ENCODE results near the gene CSNK2A3. TPM values are rescaled to one million over a fixed set of nuclear protein-coding genes. Genes with fewer than 3 reads are reported as not detected.
"Not testable (repeated sequence)": the region's sequence is repeated elsewhere in the genome, so short reads cannot be mapped to it uniquely, and the experiment has no call there.

Gene CSNK2A3
- polyA plus RNA-seq, 4 donors = 0.83 to 4.1 (median 1.4) TPM

DNA sequence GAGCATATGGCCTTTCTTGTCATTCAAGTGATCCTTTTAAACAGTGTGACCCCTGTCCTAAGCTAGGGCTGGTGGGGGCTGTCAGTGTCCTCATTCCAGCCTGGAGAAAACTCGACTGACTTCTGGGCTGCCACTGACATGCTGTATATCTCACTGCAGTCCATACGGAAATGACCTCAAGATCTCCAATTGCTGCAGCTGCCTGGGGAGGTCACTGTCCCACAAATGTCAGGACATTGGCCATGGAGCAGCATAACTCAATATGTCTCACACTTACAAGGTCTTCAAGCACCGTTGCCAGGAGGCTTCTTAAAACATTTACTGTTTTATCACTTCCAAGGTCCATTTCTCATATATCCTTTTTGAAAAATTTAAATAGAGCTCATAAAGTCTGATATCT, 27.8 kb upstream of the CSNK2A3 start:
- DNase-seq (ENCODE audit: low read depth in 4 of 4, low spot score in 3 of 4) = no peak

DNA sequence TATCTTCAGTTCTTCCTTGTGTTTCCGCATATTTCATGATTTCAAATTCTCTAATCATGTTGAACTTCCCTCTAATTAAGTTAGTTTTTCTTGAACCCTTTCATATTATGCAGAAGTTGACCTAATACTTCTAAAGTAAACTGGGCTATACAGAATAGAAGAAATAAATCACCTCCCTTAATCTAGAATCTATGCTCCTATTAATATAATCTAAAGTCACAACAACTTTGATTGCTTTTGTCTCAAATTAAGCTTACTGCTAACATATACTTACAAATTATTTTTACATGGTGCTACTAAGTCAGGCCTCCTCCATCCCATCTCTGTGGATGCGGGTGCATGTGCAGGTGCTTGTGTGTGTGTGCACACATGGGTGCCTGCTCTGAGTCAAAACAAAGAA, 27.3 kb upstream of the CSNK2A3 start:
- no peak for DNase-seq (ENCODE audit: low read depth in 4 of 4, low spot score in 3 of 4)

DNA sequence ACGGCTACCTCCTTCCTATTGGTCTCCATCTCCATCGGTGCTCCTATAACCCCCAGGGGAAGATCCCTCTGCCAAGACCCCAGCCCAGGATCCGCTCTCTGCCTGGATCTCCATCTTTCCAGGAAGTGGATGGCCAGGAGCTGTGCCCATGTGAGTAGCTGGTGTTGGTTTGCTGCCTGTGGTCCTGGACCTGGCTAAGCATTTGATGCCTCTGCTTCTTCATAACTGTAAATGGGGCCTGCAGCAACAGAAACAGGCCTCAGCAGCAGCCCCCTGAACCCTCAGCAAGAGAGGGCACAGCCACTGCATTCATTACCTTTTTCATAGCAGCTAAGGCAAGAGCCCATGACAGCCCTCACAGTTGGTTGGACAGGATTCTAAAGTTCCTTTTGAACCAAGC, 26.6 kb upstream of the CSNK2A3 start:
- DNase-seq (ENCODE audit: low read depth in 4 of 4, low spot score in 3 of 4) = no peak

GRCh38 chr11:11378184-11378940, 25.3 kb upstream of the CSNK2A3 start:
- no peak for DNase-seq (ENCODE audit: low read depth in 4 of 4, low spot score in 3 of 4)

DNA sequence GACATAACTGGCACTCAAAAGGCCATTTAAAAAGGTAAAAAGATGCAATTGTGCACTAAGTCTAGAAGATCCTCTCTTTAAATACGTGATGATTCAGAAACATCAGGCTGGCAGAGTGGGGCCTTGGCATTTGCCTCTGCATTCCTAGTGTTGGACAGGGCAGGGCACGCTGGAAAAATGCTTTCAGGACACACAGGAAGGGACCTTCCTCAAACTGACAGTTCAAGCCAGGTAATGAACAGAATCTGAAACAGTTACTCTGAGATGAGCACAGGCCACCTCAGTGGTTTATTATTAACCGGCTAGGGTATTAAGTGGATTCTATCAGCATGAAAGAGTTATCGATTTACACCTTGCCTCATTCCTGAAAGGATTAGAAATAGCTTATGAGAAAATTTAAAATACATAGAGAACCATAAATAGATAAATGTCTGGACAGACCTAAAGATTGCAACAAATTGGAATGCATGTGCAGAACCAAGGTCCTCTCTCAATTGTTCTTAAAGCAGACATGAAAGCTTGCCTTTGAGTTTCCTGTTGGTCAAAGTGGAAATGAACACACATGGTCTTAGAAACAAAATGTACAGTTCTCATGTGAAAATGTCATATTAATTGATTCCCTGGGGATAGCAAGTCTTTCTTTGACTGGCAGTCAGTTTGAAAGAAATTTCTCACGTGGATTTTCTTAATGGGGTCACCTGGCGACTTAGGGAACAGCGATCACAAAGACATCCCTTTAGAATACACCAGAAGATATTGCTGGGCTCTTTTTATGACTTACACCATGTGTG, 21.5 kb upstream of the CSNK2A3 start:
- no peak for DNase-seq (ENCODE audit: low read depth in 4 of 4, low spot score in 3 of 4)

DNA sequence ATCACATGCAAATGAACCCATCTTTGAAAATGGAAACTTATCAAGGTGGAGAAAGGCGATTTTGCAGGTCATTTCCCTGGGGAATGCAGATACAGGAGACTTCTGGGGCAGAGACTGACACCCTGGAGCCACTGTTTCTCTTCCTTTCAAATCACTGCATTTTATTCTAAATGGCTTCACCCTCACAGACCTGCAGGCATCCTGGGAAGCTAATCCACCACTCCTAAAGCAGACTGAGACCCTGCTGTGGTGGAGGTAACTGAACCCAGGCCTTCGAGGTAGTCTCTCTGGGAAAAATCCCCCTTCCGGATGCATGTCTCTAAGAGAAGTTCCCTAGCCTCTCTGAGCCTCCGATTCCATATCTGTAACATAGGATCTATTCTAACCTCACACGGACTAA, 20.9 kb upstream of the CSNK2A3 start:
- DNase-seq (ENCODE audit: low read depth in 4 of 4, low spot score in 3 of 4) = no peak

- DNase-seq (ENCODE audit: low read depth in 4 of 4, low spot score in 3 of 4) = no peak
Observed at GRCh38 chr11:11372461-11372860, 19.4 kb upstream of the CSNK2A3 start.

- DNase-seq (ENCODE audit: low read depth in 4 of 4, low spot score in 3 of 4) = no peak
Observed at GRCh38 chr11:11370962-11371303, 17.9 kb upstream of the CSNK2A3 start.

DNA sequence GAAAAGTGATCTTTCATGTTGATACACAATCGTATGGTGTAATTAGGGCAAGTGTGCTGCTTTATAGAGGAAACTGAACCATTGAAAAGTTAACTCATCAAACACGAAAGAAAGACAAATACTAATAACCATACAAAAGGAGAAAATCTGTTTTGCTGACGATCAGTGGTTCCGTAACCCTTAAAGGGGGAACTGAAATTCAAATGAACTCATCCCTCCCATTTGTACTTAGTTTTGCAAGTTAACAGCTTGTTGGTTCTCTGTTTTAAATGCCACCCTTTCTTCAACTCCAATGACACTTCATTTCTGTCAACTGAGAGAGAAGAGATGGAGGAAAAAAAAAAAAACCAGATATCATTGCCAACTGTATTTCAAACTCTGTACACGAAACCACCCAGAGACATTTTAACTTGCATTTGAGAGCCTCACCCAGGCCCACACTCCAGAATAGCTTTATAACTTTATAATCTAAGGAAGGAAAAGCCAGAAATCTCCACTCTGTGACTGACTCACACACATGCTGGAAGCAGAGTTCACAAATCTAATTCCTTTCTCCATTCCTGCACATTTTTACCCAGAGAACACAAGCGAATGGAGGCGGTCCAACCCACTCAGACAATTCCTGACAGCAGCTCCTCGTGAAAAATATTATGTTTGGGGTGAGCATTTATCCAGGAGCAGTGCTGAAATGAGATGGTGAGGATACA, 17.4 kb upstream of the CSNK2A3 start:
- DNase-seq (ENCODE audit: low read depth in 4 of 4, low spot score in 3 of 4) = no peak

DNA sequence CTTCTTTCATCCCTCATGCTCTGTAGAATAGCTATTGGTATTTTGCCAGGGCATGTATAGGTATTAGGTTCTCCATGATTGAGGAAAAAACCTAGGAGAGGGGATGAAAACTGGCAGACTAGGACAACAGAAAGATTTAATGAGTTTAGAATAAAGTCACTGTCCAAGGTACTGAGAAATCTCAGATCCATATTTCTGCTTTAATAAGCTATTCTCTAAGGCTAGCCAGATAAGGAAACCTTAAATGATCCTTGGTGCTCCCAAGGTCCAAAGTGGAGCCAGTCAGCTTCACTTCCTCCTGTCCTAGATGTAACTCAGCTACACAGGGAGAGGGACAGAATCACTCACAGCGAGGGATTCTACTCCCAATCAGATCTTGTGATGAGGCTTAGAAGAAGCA, 13.7 kb upstream of the CSNK2A3 start:
- no peak for DNase-seq (ENCODE audit: low read depth in 4 of 4, low spot score in 3 of 4)

DNA sequence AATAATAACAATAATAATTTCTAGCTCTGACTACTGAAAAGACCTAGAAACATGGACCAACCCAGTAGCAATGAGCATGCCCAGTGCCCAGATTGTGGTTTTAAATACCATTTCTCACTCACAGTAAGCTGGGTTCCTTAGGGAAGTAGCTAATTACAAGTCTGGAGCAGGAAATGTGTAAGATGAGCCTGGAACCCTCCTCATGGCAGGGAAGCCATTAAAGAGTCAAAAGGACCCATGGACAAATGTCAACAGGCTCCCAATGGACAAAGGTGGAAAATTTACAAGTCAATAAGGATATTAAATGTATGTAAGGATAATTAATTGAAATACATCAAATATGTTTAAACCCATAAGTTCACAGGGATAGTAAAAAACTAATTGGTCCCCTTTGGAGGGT, 10.6 kb upstream of the CSNK2A3 start:
- no peak for DNase-seq (ENCODE audit: low read depth in 4 of 4, low spot score in 3 of 4)

DNA sequence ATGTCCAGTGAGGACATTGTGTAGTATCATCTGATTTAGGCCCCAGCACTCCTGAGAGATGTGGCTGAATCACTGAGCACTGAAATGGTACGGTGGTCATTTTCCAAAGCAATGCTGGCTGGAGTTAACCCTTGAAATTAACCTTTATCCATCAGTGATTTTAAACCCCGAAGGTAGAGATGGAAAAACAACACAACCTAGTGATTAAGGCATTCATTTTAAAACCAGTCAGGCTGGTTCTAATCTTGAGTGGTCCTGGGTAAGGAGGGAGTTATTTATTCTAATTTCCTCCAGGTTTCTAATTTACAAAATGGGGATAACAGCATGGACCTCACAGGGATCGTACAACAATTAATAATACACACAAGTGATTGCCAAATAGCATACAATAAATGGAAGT, 6.6 kb upstream of the CSNK2A3 start:
- no peak for DNase-seq (ENCODE audit: low read depth in 4 of 4, low spot score in 3 of 4)

DNA sequence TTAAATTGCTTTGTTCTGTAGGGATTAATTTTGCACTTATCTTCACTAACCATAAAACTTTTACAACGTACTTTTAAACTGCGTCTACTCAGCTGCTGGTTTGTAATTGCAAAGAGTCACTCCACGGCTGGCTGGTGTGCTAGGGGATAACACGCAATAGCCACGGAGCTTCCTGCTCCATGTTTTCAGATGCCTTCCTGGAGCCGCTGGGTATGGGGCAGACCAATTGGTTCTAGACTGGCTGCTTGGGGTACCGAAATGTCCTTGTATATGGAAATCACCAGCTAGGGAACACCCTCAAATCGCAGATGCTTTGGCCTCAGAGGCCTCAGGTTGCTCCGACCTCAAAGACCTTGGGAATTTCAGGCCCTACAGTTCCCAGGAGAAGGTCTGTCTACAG, 3.8 kb upstream of the CSNK2A3 start:
- no peak for DNase-seq (ENCODE audit: low read depth in 4 of 4, low spot score in 3 of 4)

DNA sequence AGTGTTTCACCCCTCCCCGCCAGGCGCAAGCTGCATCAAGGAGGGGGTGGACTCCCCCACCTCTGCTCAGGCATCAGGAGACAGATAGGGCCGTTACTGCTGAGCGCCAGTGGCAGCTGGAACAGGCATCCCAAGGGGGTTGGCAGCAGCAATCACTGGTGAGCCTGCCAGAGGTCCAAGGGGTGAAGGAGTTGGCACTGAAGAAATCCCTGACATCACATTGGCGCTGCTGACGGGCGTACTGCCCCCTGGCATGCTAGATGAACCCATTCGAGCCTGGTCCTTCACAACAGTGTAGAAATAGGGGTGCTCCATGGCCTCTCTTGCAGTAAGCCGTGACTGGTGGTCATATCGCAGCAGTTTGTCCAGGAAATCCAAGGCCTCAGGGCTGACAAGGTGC, 1.2 kb downstream of the CSNK2A3 start:
- not testable (repeated sequence) for DNase-seq (ENCODE audit: low read depth in 4 of 4, low spot score in 3 of 4)

GRCh38 chr11:11351042-11351586, 1.9 kb downstream of the CSNK2A3 start:
- DNase-seq (ENCODE audit: low read depth in 4 of 4, low spot score in 3 of 4) = no peak

DNA sequence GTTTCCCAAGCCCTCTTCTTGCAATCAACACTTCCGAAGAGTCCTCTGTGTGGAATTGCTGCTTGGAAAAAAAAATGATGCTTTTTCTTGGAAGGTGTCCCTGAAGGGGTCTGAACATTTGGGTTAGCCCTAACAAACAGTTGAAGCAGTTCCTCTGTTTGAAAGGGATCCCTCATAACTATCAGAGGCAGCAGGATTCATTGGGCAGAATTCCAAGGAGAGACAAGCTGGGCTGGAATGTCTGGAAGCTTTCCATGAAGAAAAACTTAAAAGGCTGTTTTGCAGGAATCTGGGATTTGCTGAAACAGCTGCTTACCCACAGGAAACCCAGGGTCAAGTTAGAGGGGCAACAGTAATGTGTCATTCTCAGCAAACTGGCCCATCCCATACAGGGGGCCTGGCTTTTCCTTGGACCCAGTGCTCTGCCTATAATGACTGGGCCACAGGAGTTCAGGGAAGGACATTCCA, 3.1 kb downstream of the CSNK2A3 start:
- DNase-seq (ENCODE audit: low read depth in 4 of 4, low spot score in 3 of 4) = peak; percentile 43 to 72 (median 54)

GRCh38 chr11:11349106-11349825, 3.8 kb downstream of the CSNK2A3 start:
- no peak for DNase-seq (ENCODE audit: low read depth in 4 of 4, low spot score in 3 of 4)

DNA sequence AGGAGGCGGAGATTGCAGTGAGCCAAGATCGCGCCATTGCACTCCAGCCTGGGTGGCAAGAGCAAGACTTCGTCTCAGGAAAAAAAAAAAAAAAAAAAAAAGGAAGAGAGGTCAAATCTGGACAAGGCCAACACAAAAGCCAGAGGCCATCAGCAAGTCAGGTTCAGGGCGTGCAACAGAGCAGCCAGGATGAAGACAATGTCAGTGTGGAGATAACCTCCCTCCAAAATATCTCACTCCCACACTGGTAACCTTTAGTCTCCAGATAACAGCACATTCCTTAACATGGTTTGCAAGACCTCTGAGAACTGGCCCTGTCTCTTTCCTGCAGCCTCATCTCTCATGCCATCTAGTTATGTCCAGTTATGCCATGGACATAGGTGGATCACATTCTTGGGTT, 4.7 kb downstream of the CSNK2A3 start:
- DNase-seq (ENCODE audit: low read depth in 4 of 4, low spot score in 3 of 4) = no peak

- DNase-seq (ENCODE audit: low read depth in 4 of 4, low spot score in 3 of 4) = no peak
Observed at GRCh38 chr11:11347592-11347991, 5.5 kb downstream of the CSNK2A3 start.

DNA sequence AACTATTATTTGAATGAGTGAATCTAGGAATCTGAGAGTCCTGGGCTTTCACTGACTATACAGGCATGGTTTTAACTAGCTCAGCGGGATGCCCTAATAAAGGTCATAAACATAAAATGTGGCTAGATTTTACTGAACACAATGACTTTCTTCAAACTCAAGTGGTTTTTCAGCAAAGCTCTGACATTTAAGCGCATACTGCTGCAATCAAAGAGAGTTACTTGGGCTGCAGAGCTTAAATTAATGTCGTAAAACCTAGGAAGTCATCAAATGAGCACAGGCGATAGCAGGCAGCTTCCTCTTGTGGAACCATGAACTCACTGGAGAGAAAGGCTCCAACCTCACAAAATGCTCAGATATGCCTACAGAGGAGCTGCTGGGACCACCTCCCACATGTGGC, 6.7 kb downstream of the CSNK2A3 start:
- no peak for DNase-seq (ENCODE audit: low read depth in 4 of 4, low spot score in 3 of 4)

DNA sequence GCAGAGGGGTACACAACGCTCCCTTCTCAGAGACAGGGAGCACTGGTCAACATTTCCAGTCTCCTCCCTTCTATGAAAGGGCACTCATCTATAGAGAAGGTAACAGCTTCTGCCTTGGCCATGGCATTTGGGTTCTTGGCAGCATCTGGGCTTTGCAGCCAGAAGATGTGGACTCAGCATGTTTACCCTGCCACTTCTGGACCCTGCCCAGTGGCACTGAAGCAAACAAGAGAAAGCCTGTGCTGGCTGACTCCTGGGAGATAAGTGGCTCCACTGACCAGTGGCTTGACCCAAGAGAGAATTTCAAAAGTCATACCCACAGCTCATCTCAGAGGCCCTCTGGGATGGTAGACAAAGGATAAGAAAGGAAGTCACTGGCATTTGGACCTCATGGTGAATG, 8.0 kb downstream of the CSNK2A3 start:
- no peak for DNase-seq (ENCODE audit: low read depth in 4 of 4, low spot score in 3 of 4)

Measured in right renal pelvis (tissue), 4 donors.